ENCODE results near the gene CKAP5.

DNA sequence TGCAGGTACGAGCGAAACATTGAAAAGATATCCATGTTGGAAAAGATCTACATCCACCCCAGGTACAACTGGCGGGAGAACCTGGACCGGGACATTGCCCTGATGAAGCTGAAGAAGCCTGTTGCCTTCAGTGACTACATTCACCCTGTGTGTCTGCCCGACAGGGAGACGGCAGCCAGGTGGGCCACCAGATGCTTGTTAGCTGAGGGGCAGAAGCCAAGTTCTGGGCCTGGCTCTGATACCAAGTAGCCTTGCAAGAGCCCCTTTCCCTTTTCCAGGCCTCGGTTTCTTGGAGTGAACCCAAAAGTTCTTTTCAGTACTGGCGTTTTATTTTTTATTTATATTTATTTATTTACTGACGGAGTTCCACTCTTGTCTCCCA lies 117.4 kb downstream of the CKAP5 start:
- no peak for TF ChIP-seq POLR2AphosphoS5 (IDR thresholded peaks at IDR 0.05)
- no peak for TF ChIP-seq POLR2A (IDR thresholded peaks at IDR 0.05)
- no peak for TF ChIP-seq CTCF (IDR thresholded peaks at IDR 0.05)
